Inflammatory macrophage treated with lipopolysaccharide for 4 hours (primary cell): ENCODE data around the gene PADI3.

Experiments
- DNase-seq: peaks from one replicate; pipeline ENCODE4 v3.0.0-alpha.2; 2020

The PADI3 gene

DNA sequence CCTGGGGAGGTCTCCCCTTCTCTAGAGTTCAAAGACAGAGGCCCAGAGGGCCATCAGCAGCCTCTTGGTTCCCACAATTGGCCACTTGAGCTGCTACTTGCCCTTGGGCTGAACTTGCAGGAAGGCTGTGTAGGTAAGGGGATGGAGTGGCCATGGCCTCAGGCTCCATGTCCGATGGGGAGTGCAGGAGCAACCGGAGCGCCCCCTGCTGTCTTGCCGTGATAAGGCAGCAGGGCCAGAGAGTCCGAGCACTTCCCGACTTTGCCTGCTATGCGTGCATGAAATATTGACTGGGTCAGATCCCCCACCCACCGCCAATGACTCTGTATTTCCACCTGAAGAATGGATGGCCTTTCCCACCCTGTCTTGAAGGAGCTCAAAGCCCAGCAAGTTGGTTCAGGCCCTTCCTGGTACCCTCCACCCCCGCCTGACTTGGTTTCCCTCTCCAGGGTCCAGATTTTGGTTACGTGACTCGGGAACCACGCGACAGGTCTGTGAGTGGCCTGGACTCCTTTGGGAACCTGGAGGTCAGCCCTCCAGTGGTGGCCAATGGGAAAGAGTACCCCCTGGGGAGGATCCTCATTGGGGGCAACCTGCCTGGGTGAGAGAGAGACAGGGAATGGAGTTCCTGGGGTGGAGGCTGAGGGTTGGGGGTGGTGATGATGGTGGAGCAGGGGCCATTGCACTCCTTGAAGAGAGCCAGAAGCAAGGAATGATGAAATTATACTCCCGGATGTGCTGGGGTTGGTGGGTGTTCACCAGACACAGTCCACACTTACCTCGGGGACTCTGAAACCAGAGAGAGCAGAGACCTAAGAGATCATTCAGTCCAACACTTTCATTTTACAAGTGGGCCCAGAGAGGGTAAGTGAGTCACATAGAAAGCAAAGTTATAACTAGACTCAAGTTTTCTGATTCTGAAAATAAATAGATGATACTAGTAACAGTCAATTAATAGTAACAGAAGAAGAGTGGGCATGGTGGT lies 25.6 kb downstream of the PADI3 start:
- DNase-seq: peak; percentile 43

DNA sequence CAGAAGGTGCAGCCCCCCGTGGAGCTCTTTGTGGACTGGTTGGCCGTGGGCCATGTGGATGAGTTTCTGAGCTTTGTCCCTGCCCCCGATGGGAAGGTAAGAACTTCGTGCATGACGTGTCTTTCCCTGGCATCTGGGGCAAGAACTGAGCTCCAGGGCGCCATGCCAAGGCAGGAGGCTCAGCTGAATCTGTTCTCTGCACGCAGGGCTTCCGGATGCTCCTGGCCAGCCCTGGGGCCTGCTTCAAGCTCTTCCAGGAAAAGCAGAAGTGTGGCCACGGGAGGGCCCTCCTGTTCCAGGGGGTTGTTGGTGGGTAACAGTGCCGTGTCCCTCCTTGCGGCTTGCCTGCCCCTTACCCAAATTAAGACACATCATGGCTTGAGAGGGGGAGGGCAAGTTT lies 27.7 kb downstream of the PADI3 start:
- peak; percentile 25 for DNase-seq

DNA sequence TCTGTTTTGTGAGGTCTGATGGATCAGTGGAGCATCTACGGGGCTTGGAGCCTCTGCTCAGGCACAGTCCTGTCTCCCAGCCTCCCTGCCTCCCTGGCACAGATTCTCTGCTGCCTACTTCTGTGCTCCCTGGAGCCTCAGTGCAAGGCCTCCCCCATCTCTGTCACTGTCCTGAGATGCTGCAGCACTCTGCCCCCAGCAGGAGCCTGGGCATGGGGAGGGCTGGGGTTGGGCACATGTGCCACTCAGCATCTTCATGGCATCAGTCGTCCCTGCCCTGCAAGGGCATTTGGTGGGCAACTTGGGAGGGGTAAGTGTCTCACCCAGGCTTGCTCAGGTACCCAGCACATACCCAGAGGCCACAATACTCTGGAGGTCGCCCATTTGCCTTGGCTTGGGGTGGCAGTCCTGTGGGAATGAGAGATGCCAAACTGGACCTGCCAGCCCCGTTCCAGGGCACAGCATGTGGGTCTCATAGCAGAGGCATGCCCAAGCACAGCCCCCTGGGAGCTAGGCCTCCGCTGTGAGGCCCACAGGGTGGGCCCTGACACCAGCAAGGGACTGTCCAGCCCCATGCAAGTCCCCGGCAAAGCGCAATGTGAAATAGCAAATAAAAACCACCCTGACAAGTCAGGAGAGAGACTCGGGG lies 28.7 kb downstream of the PADI3 start:
- no peak for DNase-seq

DNA sequence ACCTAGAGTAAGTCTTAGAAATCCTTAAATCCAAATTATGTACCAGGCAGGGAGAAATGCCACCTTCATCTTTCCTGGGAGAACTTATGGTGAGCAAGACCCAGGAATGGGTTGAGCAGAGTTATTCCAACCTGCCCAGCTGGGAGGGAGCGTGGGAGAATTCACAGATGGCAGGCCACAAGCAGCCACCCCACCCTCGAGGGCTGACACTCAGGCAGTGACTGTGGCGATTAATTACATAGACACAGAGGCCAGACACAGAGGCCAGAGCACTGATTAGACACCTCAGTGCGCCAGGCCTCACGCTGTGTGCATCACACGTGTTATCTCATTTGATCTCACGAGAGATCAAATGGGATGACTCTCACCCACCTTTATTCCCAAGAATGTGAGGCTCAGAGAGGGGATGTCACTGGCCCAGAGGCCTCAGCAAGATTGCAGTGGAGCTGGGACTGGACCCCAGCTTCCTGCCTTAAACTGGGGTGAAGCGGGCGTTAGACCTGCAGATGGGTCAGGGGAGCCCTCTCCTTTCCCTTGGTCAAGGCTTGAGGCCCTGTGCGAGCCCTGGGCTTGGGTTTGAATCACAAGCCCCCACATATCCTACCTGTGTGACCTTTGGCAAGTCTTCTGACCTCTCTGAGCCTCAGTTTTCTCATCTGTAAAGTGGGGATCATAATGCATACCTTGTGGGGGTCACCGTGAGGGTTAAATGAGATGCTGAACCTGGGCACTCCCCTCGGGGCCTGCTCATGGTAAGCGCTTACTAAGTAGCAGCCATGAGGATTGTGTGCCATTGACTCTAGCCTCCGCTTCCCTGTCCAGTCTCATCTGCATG lies 30.3 kb downstream of the PADI3 start:
- DNase-seq: no peak

DNA sequence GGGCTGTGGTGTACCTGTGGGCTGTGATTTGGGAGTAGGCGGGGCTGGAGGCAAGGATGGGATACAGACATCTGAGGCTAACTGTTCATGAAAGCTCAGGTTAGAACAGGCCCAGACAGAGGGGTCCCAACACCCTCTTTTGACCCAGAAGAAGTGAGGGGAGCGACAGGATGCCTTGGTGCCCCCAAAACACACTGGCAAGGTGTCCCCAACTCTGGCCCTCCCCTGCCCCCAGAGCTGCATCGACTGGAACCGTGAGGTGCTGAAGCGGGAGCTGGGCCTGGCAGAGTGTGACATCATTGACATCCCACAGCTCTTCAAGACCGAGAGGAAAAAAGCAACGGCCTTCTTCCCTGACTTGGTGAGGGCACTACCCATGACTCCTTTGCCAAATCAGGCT lies 31.5 kb downstream of the PADI3 start:
- no peak for DNase-seq

DNA sequence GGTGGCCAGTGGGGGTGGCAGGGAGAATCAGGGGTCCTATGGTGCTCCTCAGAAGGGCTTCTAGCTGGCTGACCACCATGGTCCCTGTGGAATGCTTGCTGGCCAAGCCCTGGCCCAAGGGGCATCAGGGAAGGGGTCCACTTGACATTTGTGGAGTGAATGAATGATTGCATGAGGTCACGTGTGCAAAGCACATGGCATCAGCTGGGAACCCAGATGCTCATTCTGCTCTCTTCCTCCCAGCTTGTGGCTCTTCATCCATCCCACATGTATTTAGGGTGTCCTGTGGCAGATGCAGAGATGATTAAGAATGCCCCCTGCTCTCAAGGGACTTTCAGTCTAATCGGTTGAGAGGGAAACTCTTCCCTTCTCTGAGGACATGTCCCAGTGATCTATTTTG lies 32.0 kb downstream of the PADI3 start:
- no peak for DNase-seq

DNA sequence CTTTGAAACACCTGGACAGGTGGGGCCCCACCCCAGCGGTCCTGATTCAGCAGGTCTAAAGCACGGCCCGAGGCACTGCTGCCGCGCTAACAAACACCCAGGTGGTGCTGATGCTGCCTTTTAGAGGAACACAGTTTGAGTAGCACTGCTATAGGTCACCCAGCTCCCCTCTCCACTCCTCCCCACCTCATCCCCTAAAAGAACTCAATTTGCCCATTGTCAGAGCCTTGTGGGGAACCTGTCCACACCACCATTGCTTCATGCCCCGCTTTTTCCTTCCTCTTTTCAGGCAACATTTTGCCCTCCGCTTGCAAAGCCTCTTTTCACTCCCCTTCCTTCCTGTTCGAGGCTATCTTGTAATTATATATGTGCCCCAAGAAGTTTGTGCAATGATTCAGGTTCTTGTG lies 32.9 kb downstream of the PADI3 start:
- DNase-seq: peak; percentile 67

DNA sequence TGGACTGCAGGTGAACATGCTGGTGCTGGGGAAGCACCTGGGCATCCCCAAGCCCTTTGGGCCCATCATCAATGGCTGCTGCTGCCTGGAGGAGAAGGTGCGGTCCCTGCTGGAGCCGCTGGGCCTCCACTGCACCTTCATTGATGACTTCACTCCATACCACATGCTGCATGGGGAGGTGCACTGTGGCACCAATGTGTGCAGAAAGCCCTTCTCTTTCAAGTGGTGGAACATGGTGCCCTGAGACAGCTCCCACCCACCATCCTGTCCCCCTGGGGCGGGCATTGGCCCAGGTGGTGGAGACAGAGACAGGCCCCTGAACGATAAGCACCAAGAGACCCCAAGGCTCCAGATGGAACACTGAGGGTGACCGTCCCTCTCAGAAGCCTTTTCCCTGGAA lies 33.9 kb downstream of the PADI3 start:
- DNase-seq: no peak

DNA sequence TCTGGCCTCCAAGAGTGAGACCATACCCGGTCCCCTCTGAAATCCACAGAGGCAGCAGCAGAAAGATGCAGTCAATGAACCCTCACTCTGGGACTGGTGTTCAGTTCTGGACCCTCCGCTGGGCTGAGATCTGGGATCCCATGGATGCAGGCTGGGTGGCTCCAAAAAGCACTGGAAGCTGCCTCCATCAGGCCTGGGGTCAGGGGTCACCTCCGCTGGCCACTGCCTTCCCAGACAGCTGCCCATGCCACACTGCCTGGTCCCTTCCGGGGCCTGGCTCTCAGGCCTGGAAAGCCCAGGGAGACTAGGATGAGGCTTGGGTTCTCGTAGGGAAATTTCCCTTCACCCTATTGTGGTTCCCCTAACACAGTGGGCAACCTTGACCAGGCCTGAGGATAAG lies 37.7 kb downstream of the PADI3 start:
- DNase-seq: no peak

DNA sequence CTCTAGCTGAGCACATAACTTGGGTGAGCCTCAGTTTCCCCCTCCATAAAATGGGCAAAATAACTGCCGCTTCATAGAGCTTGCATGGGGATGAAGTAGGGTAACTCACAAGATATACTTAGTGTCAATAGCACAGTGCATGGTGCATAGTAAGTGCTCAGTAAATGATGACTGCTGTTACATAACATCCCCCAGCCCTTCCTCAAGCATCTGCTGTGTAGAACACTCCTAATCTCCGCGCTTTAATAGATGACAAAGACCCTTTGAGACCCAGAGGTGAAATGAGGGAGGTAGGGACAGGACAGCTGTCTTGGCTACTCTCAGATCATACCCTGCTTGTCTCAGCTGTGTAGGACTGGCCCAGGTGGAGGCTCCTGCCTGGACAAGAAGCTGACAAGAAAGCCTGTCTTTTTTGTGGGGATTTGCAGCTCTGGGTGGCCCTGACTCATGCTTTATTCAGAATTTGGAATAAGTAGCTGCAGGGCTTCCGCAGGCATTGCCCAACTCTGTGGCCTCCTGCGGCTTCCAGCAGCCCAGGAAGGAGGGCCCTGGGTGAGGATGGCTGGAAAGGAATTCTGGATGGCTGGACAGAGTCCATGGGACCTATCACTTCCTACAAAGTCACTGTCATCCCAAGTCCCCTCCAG lies 38.4 kb downstream of the PADI3 start:
- peak; percentile 38 for DNase-seq

DNA sequence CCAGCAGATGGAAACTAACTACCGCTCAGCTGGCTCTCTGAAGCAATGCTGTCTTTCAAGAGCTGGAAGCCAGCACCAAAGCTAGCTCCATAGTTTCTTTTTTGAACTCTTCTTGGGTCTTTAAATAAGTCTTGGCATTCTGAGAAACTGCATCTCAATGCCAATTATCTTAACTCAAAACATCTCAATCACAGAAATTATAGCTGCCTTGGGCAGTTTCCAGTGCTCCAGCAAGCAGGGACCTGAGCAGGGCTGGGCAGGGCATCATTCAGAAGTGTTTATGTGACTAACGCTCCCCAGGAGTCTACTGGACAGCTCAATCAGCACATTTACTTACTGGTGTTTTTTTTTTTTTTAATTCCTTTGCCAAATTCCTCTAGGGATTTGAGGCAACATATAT lies 40.8 kb downstream of the PADI3 start:
- no peak for DNase-seq

DNA sequence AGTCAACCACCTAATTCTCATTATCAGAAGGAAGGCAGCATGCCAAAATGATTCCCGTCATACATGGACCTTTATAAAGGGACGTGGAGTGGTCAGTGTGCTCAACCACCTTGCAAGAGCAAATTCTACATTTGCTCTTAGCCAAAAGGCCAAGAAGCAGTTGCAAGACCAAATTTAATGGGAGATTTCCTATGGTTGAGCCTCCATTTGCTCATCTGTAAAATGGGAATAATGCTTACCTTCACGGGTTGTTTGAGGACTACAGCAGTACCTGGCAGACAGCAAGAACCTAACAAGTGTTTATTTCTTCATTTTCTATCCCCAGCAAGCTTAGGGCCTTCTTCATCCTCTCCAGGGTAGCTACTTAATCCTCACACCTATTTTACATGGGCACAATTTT lies 41.7 kb downstream of the PADI3 start:
- no peak for DNase-seq

DNA sequence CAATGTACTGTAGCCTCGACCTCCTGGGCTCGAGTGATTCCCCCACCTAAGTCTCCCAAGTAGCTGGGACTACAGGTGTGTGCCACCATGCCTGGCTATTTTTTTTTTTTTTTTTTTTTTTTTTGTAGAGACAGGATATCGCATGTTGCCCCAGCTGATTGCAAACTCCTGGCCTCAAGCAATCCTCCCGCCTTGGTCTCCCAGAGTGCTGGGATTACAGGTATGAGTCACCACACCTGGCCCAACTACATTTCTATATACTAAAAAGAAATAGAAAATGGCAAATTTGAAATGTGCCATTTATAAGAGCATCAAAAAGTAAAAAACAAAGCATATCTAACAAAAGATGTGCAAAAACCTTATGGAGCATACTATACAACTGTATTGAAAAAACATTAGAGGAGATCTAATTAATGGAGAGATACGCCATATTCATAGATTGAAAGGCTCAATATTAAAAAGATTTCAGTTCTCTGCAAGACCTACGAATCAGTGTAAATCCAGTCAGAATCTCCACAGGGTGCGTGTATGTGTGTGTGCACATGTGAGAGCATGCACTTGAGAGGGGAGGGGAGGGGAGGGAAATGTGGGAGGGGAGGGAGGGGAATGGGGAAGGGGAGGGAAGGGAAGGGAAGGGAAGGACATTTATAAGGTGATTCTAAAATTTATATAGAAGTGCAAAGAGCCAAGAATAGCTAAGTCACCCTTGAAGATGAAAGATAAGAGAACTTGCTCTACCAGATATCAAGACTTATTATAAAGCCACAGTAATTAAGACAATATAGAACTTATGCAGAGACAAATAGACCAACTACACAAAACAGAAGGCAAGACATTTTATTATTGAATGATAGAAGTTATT lies 43.6 kb downstream of the PADI3 start:
- no peak for DNase-seq

DNA sequence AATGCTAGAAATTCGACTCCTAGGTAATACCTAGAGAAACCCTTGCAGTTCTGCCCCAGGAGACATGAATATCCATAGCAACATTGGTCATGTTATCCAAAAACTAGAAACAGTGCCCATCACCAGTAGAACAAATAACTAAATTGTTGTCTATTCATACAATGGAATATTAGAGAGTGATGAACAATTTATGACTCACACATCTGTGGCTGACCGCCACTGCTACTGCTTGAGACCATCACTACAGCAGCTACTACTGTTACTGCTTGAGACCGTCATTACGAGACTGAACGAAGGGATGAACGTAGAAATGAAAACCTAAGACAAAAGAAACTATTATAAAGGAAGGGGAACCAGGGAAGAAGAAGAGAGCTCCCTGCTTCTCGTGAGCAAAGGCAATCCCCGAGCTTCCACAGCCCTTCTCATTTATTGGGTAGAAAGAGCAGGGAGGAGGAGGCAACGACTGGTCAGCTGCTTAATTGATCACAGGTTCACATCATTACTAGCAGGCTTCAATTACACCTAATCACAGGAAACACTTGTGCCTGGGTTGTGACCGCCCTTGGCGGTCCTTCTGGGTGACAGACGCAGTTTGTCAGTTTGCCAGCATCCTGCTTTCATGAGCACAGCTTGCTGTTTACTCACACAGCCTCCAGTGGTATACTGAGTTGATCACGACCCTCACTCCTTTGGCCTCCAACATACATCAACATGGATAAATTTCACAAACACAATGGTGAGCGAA lies 45.0 kb downstream of the PADI3 start:
- DNase-seq: no peak

DNA sequence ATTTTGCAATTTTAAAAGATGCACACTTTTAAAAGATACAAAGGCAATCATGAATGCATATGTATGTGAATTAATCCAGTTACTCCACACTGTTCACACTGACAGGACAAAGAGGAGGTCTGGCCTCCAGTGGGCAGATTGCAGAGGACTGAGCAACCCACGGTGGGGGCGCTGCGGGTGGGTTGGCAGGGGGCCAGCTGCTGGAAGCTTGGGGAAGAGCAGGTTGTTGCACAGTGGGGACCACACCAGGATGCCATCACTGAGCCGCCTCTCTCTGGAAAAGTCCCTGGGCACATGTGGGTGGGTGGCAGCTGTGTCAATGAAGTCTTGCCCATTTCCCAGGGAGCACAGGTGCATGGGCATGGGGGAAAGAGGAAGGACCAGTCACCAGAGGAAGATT lies 46.4 kb downstream of the PADI3 start:
- no peak for DNase-seq

DNA sequence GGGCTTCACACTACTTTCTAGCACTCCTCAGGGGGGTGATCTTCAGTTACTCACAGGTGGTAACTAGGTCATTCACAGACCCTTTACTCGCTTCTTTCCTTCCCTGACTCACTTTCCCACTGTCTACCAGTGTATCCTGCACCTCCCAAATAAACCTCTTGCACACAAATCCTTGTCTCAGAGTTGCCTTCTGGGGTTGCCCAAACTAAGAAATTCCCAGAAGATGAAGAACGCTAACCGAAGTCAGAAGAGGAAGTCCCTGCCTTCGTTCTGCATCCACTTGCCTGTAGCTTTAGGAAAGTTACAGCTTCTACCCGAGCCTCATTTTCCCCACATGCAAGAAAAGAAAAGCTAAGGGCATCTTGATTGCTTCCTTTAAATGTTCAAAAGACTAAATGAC lies 47.2 kb downstream of the PADI3 start:
- peak; percentile 25 for DNase-seq

DNA sequence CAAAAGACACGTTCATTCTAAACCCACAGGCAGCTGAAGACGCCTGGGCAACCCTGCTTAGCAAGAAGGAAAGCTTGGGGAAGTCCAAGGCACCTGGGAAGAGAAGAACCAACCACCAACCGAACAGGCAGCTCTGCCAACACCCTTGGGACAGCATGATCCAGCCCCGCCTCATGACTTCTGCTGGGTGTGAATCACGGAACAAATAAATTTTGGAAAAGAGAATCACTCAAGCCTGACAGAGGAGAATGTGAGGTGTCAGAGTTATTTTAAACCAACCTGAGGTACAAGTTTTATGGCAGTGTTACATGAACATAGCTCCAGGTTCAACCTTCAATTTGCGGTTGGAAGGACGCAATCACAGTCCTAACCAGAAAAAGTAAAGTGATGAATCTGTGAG lies 49.1 kb downstream of the PADI3 start:
- no peak for DNase-seq

DNA sequence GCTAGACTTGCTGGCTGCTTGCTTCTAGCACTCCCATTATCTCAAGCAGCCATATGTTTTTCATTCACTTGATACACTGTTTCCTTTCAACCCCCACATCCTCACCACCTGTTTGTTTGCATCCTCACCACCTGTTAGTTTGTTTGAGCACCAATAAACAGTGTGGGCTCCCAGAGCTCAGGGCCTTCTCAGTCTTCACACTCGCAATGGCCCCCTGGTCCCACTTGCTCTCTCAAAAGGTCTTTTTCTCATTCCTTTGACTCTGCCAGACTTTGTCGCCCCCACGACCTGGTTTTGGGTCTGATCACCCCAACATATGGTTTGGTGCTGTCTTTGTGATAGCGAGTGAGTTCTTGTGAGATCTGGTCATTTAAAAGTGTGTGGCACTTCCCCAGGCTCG lies 52.9 kb downstream of the PADI3 start:
- DNase-seq: no peak

DNA sequence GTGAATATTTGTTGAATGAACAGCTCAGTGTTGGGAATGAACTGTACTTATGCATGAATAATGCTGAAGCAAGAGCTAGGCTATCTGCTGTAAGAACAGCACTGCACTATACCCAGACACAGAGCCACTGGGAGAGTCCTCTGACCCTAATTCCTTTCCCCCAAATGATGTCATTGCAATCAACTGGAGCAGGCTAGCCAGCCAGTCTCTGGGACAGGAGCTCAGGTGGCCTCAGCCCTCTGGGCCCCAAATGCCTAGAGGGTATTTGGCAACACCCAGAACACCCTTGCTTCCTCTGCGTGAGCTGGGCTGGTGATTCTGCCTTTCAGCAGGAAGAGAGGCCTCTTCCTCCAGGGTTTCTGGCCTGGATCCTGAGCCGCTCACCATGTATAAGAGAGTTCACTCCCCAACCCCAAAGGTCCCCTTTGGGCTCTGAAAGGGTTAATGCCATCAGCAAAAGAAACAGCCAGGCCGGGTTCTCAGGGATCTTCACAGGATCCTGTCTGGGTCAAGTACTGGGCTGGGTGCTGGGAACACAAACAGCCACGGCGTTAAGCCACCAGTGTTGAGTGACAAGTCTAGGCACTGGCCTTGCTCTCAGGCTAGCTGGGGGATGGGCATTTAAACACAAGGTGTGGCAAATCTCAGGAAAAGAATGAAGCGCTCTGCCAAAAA lies 55.4 kb downstream of the PADI3 start:
- peak; percentile 7 for DNase-seq

DNA sequence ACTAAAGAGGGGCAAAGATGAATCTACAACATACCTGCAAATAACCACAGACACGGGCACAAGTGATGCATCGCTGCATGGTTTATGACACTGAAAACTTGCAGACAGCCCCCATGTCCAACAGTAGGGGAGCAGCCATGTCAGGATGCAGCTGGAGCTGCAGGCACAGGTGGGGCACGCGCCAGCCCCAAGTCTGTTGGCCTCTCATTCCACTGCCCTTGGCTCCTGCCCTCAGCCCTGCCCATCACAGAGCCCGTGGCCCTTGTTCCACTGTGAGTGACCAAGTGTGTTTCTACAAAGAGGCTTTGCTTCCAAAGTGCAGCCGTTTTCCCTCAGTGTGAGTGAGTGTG lies 55.9 kb downstream of the PADI3 start:
- DNase-seq: no peak
